DND-41 (cell line): ENCODE data around the gene ZNG1B.
A peak's percentile ranks its signal among the peaks of the same experiment; 100 is the strongest.
"Not testable (repeated sequence)": the region's sequence is repeated elsewhere in the genome, so short reads cannot be mapped to it uniquely, and the experiment has no call there.

Experiments
- ATAC-seq: fragments of 200-7000 bp; cut with Tn5 transposase; 3 replicates; pipeline ENCODE4 v1.9.1; 2021; ENCODE audit warnings: low read depth; ENCODE audit not compliant: insufficient read depth
- DNase-seq: peaks from one replicate; pipeline ENCODE4 v3.0.0-alpha.2; 2020
- H2AFZ ChIP-seq: 2 replicates; pipeline ENCODE4 v1.6.0; 2012; ENCODE audit warnings: low read depth, low read length
- H3K27ac ChIP-seq: 2 replicates; pipeline ENCODE4 v1.5.1; 2012; ENCODE audit warnings: low read length, inconsistent platforms
- H3K27me3 ChIP-seq: fragments of 200-600 bp; sonication (generic); 2 replicates; pipeline ENCODE4 v1.6.0; 2012; ENCODE audit warnings: low read length, mild to moderate bottlenecking, inconsistent platforms; ENCODE audit not compliant: insufficient read depth, poor library complexity
- H3K36me3 ChIP-seq: 2 replicates; pipeline ENCODE4 v1.5.1; 2012; ENCODE audit warnings: low read length, inconsistent platforms; ENCODE audit not compliant: insufficient read depth
- H3K4me1 ChIP-seq: 2 replicates; pipeline ENCODE4 v1.5.1; 2012; ENCODE audit warnings: mild to moderate bottlenecking, low read length; ENCODE audit not compliant: insufficient read depth
- H3K4me2 ChIP-seq: 2 replicates; pipeline ENCODE4 v1.6.0; 2012; ENCODE audit warnings: mild to moderate bottlenecking, moderate library complexity, low read length, inconsistent platforms; ENCODE audit not compliant: insufficient read depth
- H3K4me3 ChIP-seq, 2 experiments: fragments of 200-600 bp in 1 of 2; shearing (Covaris generic) in 1 of 2; 2 replicates each; pipeline ENCODE4 v1.5.1; 2012 to 2016; ENCODE audit warnings: inconsistent platforms in 2 of 2, low read length in 2 of 2, mild to moderate bottlenecking in 2 of 2, low read depth in 1 of 2, moderate library complexity in 1 of 2
- H3K79me2 ChIP-seq: 2 replicates; pipeline ENCODE4 v1.6.0; 2012; ENCODE audit warnings: low read length, inconsistent platforms; ENCODE audit not compliant: insufficient read depth
- H3K9ac ChIP-seq: 2 replicates; pipeline ENCODE4 v1.6.0; 2012; ENCODE audit warnings: low read depth, mild to moderate bottlenecking, inconsistent platforms, low read length, moderate library complexity
- H3K9me3 ChIP-seq: 2 replicates; pipeline ENCODE4 v1.5.1; 2012; ENCODE audit warnings: low read length, moderate library complexity, mild to moderate bottlenecking, inconsistent platforms; ENCODE audit not compliant: insufficient read depth, severe bottlenecking
- H4K20me1 ChIP-seq: 2 replicates; pipeline ENCODE4 v1.6.0; 2012; ENCODE audit warnings: low read length; ENCODE audit not compliant: insufficient read depth

Gene ZNG1B

DNA sequence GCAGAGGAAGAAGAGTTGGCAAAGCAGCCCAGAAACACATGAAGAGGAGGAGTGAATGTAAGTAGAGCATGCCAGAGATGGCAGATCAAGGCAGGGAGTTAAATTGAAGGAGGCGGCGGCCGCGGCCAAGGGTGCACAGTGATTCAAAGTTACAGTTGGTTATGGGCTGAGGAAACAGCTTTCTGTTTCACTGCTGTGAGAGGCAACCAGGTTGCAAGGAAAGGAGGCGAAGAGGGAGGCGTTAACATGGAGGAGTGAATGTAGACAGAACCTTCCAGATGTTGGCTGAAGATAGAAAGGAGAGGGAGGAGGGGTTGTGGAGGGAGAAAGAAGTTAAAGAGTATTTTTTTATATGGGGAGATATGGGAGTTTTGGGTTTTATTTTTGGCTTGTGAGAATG is 83.3 kb downstream of the ZNG1B start:
- peak; percentile 55 for ATAC-seq
- H3K27ac ChIP-seq, H3K9ac ChIP-seq, H3K9me3 ChIP-seq, H3K4me2 ChIP-seq, H3K79me2 ChIP-seq, H4K20me1 ChIP-seq, H3K4me1 ChIP-seq, H3K36me3 ChIP-seq, H3K4me3 ChIP-seq, H3K27me3 ChIP-seq, H2AFZ ChIP-seq, DNase-seq: not testable (repeated sequence)

DNA sequence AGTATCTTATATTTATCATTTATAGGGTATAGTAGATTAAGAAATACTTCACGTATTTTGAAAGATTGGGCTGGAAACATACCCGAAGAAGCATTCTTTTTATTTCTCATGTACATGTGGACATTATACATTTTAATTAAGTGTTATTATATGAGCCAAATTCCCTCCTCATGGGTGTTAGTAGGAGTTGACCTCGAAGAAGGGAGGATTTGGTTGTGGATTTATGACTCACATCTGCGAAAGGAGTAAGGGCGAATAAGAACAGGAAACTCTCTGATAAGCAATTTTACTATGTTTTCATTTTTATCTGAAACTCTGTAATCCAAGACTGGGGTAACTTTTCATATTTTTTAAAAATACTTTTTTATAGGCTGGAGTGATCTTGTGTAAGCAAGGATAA is 84.0 kb downstream of the ZNG1B start:
- H3K4me1 ChIP-seq, H4K20me1 ChIP-seq, H3K4me2 ChIP-seq, H3K36me3 ChIP-seq, H3K4me3 ChIP-seq, H3K9ac ChIP-seq, DNase-seq, H3K79me2 ChIP-seq, H2AFZ ChIP-seq, H3K9me3 ChIP-seq, ATAC-seq, H3K27me3 ChIP-seq, H3K27ac ChIP-seq: not testable (repeated sequence)

DNA sequence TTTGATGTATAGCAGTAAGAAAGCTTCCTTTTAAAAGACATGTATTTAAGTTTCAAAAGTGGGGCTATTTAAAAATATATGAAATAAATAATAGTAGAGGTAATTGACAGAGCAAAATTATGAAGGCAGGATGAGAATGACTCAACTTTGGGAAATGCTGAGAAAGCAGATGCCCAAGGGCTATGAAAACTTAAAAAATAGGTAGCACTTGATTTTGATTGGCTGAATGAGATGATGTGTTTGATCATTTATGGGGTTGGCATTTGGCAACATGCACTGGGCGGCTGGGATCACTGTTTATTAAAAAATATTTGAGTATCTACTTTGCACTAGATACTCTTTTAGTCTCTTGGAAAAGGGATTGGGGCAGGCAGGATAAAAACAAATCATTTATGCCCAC is 87.5 kb downstream of the ZNG1B start:
- not testable (repeated sequence) for H4K20me1 ChIP-seq, H3K4me3 ChIP-seq, H3K79me2 ChIP-seq, H3K36me3 ChIP-seq, ATAC-seq, H3K9me3 ChIP-seq, H3K27ac ChIP-seq, DNase-seq, H2AFZ ChIP-seq, H3K27me3 ChIP-seq, H3K4me1 ChIP-seq, H3K9ac ChIP-seq, H3K4me2 ChIP-seq

DNA sequence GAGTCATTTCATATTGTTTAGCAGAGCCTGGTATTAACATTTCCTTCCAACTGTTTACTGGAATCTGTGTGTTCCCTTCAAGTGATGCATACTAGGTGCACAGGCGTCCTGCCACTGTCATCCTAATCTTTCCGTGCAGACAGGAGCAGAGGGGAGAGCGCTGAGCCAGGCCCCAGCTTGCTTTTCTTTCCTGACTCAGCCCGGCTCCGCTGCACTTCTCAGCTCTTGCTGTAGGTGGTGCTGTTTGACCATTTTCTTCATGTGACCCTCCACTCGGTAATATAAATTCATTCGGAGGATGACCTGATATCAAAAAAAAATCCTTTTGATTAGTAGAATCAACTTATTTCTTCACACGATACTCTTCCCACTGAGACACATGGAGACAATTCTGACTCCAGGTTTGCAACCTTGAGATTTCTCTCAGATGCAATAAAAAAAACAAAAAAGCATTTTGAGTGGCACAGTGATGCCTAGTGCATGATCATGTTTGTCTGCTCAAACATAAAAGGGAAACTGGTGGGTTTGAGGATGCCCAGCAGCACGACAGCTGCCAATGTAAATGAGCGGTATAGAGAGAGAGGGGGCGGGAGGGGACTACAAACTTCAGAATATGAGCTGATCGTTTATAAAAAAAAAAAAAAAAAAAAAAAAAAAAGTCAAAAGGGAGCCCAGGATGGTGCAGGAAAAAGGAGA is 90.0 kb downstream of the ZNG1B start:
- H3K36me3 ChIP-seq, H3K4me2 ChIP-seq, H3K27me3 ChIP-seq, H2AFZ ChIP-seq, H3K4me3 ChIP-seq, H3K4me1 ChIP-seq, H4K20me1 ChIP-seq, H3K9me3 ChIP-seq, H3K27ac ChIP-seq, H3K9ac ChIP-seq, H3K79me2 ChIP-seq: not testable (repeated sequence)
- ATAC-seq = peak; percentile 93
- peak; percentile 9 for DNase-seq

DNA sequence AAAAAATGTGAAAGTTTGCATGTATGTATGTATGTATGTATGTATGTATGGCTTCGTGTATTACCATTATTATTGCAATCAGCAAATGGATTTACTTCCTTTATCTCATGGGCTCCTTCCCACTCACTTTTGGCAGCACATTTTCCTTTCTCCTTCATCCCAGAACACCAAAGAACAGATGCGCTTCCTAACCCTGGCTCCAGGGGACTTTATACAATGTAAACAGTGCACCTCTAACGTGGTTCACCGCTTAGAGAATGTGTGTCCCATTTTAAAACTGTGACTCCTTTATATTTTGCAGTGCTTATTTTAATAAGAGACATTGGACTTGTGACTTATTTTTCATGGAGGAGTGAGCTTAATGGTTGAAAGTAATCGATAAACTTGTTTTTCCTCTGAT is 90.6 kb downstream of the ZNG1B start:
- H3K4me2 ChIP-seq, H3K4me1 ChIP-seq, H3K36me3 ChIP-seq, H3K79me2 ChIP-seq, H3K4me3 ChIP-seq, H2AFZ ChIP-seq, H3K9ac ChIP-seq, H4K20me1 ChIP-seq, H3K27ac ChIP-seq, DNase-seq, H3K9me3 ChIP-seq, ATAC-seq, H3K27me3 ChIP-seq: not testable (repeated sequence)

DNA sequence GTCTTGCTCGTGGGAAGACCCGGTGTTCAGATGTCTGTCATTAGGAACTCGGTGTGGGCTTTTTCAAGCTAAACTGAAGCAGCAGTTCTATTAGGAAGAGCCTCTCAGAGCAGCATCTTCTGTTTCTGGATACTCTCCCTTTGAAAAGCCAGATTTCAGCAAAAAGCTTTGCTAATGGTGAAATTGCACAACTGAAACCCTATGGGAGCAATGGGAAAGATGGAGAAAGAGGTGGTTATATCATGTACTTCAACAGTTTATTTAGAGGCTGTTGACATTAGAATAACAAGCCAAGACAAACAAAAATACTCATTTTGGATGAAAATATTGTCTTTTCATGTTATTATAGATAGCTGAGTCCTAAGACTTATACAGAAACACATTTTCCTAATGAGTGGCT is 91.4 kb downstream of the ZNG1B start:
- not testable (repeated sequence) for H3K4me3 ChIP-seq, H3K4me2 ChIP-seq, H3K79me2 ChIP-seq, H3K4me1 ChIP-seq, H2AFZ ChIP-seq, ATAC-seq, H3K9ac ChIP-seq, DNase-seq, H3K27ac ChIP-seq, H3K9me3 ChIP-seq, H4K20me1 ChIP-seq, H3K27me3 ChIP-seq, H3K36me3 ChIP-seq

DNA sequence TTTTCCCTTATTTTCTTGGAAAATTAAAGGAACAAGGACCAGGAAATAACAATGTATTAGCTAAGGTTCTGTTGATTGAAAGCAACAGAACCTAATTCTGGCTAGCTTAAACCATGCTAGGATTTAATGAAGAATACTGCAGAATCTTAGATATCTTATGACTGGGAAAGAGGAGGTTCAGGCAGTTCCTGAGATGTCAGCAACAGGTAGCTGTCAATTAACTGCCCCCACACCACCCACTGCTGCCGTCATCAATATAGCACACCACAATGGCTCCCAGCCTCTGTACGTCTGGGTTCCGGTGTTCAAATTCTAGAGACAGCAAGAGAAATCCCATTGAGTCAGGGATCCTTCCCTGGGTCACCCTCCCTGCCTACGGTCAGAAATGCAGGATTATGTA is 95.5 kb downstream of the ZNG1B start:
- H3K9me3 ChIP-seq, H3K4me1 ChIP-seq, H3K4me3 ChIP-seq, H3K79me2 ChIP-seq, ATAC-seq, H3K4me2 ChIP-seq, DNase-seq, H3K27ac ChIP-seq, H4K20me1 ChIP-seq, H3K36me3 ChIP-seq, H3K27me3 ChIP-seq, H2AFZ ChIP-seq, H3K9ac ChIP-seq: not testable (repeated sequence)

DNA sequence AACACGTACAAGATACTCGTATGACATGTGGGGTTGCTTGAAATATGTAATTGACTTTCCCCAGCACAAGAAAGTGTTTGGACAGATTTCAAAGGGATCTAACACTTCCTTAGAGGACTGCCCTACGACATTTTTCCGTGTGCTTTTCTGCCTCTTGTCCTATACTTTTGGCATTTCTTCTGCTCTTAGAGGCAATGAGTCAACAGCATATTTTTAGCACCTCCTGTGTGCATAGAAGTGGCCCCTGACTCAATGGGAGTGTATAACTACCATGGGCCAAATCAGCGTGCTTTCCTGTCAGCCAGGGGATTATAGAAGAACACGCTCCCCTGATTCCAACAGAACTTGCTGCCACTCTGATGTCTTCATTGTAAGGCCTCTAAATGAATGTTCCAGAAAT is 99.1 kb downstream of the ZNG1B start:
- not testable (repeated sequence) for H3K27me3 ChIP-seq, H3K36me3 ChIP-seq, H3K4me2 ChIP-seq, H3K4me3 ChIP-seq, H2AFZ ChIP-seq, DNase-seq, H3K9me3 ChIP-seq, ATAC-seq, H3K9ac ChIP-seq, H3K4me1 ChIP-seq, H3K27ac ChIP-seq, H3K79me2 ChIP-seq, H4K20me1 ChIP-seq
